ENCODE results near the gene WHAMM. TPM values are rescaled to one million over a fixed set of nuclear protein-coding genes. Genes with fewer than 3 reads are reported as not detected.
A peak's percentile ranks its signal among the peaks of the same experiment; 100 is the strongest.

Gene WHAMM
- total RNA-seq, 2 donors from 2014 or later = 12.5 to 13.5 TPM

GRCh38 chr15:82830427-82831173, 21.2 kb downstream of the WHAMM start:
- H3K4me1 ChIP-seq (replicated peaks) = no peaks in the 10 kb centered on the region
- no peak overlapping the region for H3K27ac ChIP-seq
- H3K27me3 ChIP-seq (replicated peaks; ENCODE audit: insufficient read depth) = no peaks in the 10 kb centered on the region
- H3K36me3 ChIP-seq = peaks cover 6 to 18% of the 10 kb centered on the region in 2 donors
- no peak for TF ChIP-seq CTCF (IDR thresholded peaks at IDR 0.05)
- no peak for TF ChIP-seq POLR2AphosphoS5 (IDR thresholded peaks at IDR 0.05)
- TF ChIP-seq POLR2A (IDR thresholded peaks at IDR 0.05) = no peak
- no peaks in the 10 kb centered on the region for H3K9me3 ChIP-seq
- peak; percentile 3 for DNase-seq (ENCODE audit: low spot score)
- intact Hi-C loops (cut with DNase I) = no loop called here
- 89% methylated on average over 17 of the region's 18 CpGs for WGBS
- no peak overlapping the region for H3K4me3 ChIP-seq

GRCh38 chr15:82831894-82832600, 22.6 kb downstream of the WHAMM start:
- no peak for TF ChIP-seq POLR2A (IDR thresholded peaks at IDR 0.05)
- no peak for TF ChIP-seq CTCF (IDR thresholded peaks at IDR 0.05)
- no peak for TF ChIP-seq POLR2AphosphoS5 (IDR thresholded peaks at IDR 0.05)
- Histone ChIP-seq H3K4me3 (no peak overlapping the region), H3K27me3 (replicated peaks; ENCODE audit: insufficient read depth) (no peaks in the 10 kb centered on the region), H3K27ac (no peak overlapping the region), H3K9me3 (no peaks in the 10 kb centered on the region), H3K36me3 (peaks cover 6 to 26% of the 10 kb centered on the region in 2 donors), H3K4me1 (replicated peaks) (no peaks in the 10 kb centered on the region)
- DNase-seq (ENCODE audit: low spot score) = no peak
- intact Hi-C loops (cut with DNase I) = no loop called here
- WGBS = 91% methylated on average over 5 of the region's 5 CpGs

- 69% methylated on average over 13 of the region's 13 CpGs for WGBS
- Histone ChIP-seq H3K4me1 (replicated peaks) (no peaks in the 10 kb centered on the region), H3K27ac (no peak overlapping the region), H3K9me3 (no peaks in the 10 kb centered on the region), H3K4me3 (no peak overlapping the region), H3K27me3 (replicated peaks; ENCODE audit: insufficient read depth) (no peaks in the 10 kb centered on the region), H3K36me3 (peaks cover 4 to 28% of the 10 kb centered on the region in 2 donors)
- DNase-seq (ENCODE audit: low spot score) = no peak
- TF ChIP-seq POLR2A (IDR thresholded peaks at IDR 0.05) (no peak), CTCF (IDR thresholded peaks at IDR 0.05) (no peak), POLR2AphosphoS5 (IDR thresholded peaks at IDR 0.05) (no peak)
- intact Hi-C loops (cut with DNase I) = no loop called here
These were observed 23.4 kb downstream of the WHAMM start for GRCh38 chr15:82832601-82833361.

GRCh38 chr15:82833362-82833682, 23.9 kb downstream of the WHAMM start:
- WGBS = 89% methylated on average over 4 of the region's 4 CpGs

More at GRCh38 chr15:82833362-82833682, 23.9 kb downstream of the WHAMM start:
- DNase-seq (ENCODE audit: low spot score) = no peak
- H3K36me3 ChIP-seq = peaks cover 0 to 30% of the 10 kb centered on the region in 2 donors
- intact Hi-C loops (cut with DNase I) = no loop called here
- no peaks in the 10 kb centered on the region for H3K9me3 ChIP-seq
- H3K27me3 ChIP-seq (replicated peaks; ENCODE audit: insufficient read depth) = no peaks in the 10 kb centered on the region
- H3K27ac ChIP-seq = no peak overlapping the region
- no peaks in the 10 kb centered on the region for H3K4me1 ChIP-seq (replicated peaks)
- TF ChIP-seq CTCF (IDR thresholded peaks at IDR 0.05) = no peak
- no peak for TF ChIP-seq POLR2A (IDR thresholded peaks at IDR 0.05)
- no peak for TF ChIP-seq POLR2AphosphoS5 (IDR thresholded peaks at IDR 0.05)
- H3K4me3 ChIP-seq = no peak overlapping the region

Measured in prostate gland (tissue), 2 donors.